K562 (cell line): Measurements from ENCODE around the gene CRABP2. TPM values are rescaled to one million over a fixed set of nuclear protein-coding genes. Genes with fewer than 3 reads are reported as not detected.

Experiments
- DNMT1 ChIP-seq: fragments of 450-650 bp; IDR thresholded peaks from 2 replicates; pipeline ENCODE4 v1.6.1; 2016; ENCODE audit warnings: antibody characterized with exemption, mild to moderate bottlenecking
- ESRRA ChIP-seq: fragments of 450-650 bp; IDR thresholded peaks from 2 replicates; pipeline ENCODE4 v1.6.1; 2014; ENCODE audit warnings: low read depth, mild to moderate bottlenecking, moderate library complexity, borderline replicate concordance
- ETV5 ChIP-seq: sonication (generic); formaldehyde crosslinking; IDR thresholded peaks from 2 replicates; pipeline ENCODE4 v1.4.0; 2020; ENCODE audit warnings: low read depth, mild to moderate bottlenecking, missing genetic modification reagents
- HMG20A ChIP-seq: fragments of 450-650 bp; formaldehyde crosslinking; conservative IDR thresholded peaks from 2 replicates; pipeline ENCODE4 v1.4.0; 2020; ENCODE audit warnings: mild to moderate bottlenecking, mixed read lengths
- IRF2 ChIP-seq: sonication (generic); formaldehyde crosslinking; IDR thresholded peaks from 2 replicates; pipeline ENCODE4 v1.8.1; 2022; ENCODE audit warnings: mild to moderate bottlenecking, missing genetic modification reagents
- KDM1A ChIP-seq, 2 experiments: fragments of 450-650 bp; IDR thresholded peaks; 2 replicates each; pipeline ENCODE4 v1.6.1; 2016; ENCODE audit warnings: mild to moderate bottlenecking in 2 of 2
- POLR2G ChIP-seq: fragments of 200-400 bp; formaldehyde crosslinking; IDR thresholded peaks from 2 replicates; pipeline ENCODE4 v1.6.1; 2017; ENCODE audit warnings: low read depth, mild to moderate bottlenecking, antibody characterized with exemption, low read length, moderate library complexity
- RB1 ChIP-seq: fragments of 450-650 bp; IDR thresholded peaks from 2 replicates; pipeline ENCODE4 v1.6.1; 2017; ENCODE audit warnings: low read depth, mild to moderate bottlenecking
- RBM17 ChIP-seq: fragments of 200-400 bp; formaldehyde crosslinking; IDR thresholded peaks from 2 replicates; pipeline ENCODE4 v1.6.1; 2017; ENCODE audit warnings: low read depth, mild to moderate bottlenecking, low read length, borderline replicate concordance
- STAT5B ChIP-seq: fragments of 250-450 bp; sonication (Bioruptor Pico); IDR thresholded peaks from 2 replicates; pipeline ENCODE4 v1.8.0; 2021; ENCODE audit warnings: mild to moderate bottlenecking, inconsistent platforms
- ZNF134 ChIP-seq: fragments of 250-450 bp; sonication (Bioruptor Pico); conservative IDR thresholded peaks from 2 replicates; pipeline ENCODE4 v1.4.0; 2020
- ZNF253 ChIP-seq: fragments of 250-450 bp; sonication (Bioruptor Pico); conservative IDR thresholded peaks from 2 replicates; pipeline ENCODE4 v1.6.1; 2021; ENCODE audit warnings: mild to moderate bottlenecking
- ZNF584 ChIP-seq: fragments of 200-800 bp; sonication (Bioruptor generic); IDR thresholded peaks from 2 replicates; pipeline ENCODE4 v1.6.1; 2016; ENCODE audit warnings: low read depth, mild to moderate bottlenecking, missing genetic modification characterization, missing compliant biosample characterization
- polyA plus RNA-seq, 8 experiments: library from polyadenylated mRNA; depleted of rRNA in 4 of 8; stranded (reverse) in 5 of 8; unstranded in 3 of 8; fragments of >200 nt; fragmentation: Nextera tagmentation in 2 of 8; fragmentation: Illumina TruSeq in 1 of 8; extraction: Ambion mirVana in 2 of 8; extraction: Trizol in 1 of 8; gene quantifications; 2 replicates each; pipeline versions ENCODE4 v1.2.1 to v1.2.3, GENCODE V29; 2011 to 2014; ENCODE audit warnings: inconsistent platforms in 1 of 8, missing spikeins in 1 of 8
- total RNA-seq, 7 experiments: library from RNA; depleted of rRNA in 6 of 7; stranded (reverse); fragments of >200 nt in 6 of 7; fragmentation: Illumina TruSeq in 2 of 7; extraction: Trizol in 2 of 7; gene quantifications; 2 replicates each; pipeline versions ENCODE4 v1.2.1 to v1.2.3, GENCODE V29; 2011 to 2021; ENCODE audit warnings: low replicate concordance in 1 of 7
- TF ChIP-seq, protein P1 (sequence below): fragments of 450-650 bp; IDR thresholded peaks from 2 replicates; pipeline ENCODE4 v1.6.1; 2016; ENCODE audit warnings: mild to moderate bottlenecking
- TF ChIP-seq, protein P2 (sequence below): fragments of 450-650 bp; IDR thresholded peaks from 2 replicates; pipeline ENCODE4 v1.6.1; 2014; ENCODE audit warnings: low read depth, mild to moderate bottlenecking, moderate library complexity, borderline replicate concordance
- TF ChIP-seq, protein P3 (sequence below): sonication (generic); formaldehyde crosslinking; IDR thresholded peaks from 2 replicates; pipeline ENCODE4 v1.8.0; 2022; ENCODE audit warnings: missing genetic modification reagents, mild to moderate bottlenecking, moderate library complexity, borderline replicate concordance
- TF ChIP-seq, protein P4 (sequence below): sonication (generic); formaldehyde crosslinking; IDR thresholded peaks from 2 replicates; pipeline ENCODE4 v1.8.0; 2023; ENCODE audit warnings: mild to moderate bottlenecking, missing genetic modification reagents
- TF ChIP-seq, protein P5 (sequence below): fragments of 450-650 bp; IDR thresholded peaks from 2 replicates; pipeline ENCODE4 v1.6.1; 2016; ENCODE audit warnings: low read depth, mild to moderate bottlenecking, moderate library complexity

Gene CRABP2
- total and polyA plus RNA-seq, 9 of the 15 experiments (the other 6 are each of a cell fraction or from before 2014, with no cell fraction given): 0.30 to 2.5 (median 0.82) TPM

DNA sequence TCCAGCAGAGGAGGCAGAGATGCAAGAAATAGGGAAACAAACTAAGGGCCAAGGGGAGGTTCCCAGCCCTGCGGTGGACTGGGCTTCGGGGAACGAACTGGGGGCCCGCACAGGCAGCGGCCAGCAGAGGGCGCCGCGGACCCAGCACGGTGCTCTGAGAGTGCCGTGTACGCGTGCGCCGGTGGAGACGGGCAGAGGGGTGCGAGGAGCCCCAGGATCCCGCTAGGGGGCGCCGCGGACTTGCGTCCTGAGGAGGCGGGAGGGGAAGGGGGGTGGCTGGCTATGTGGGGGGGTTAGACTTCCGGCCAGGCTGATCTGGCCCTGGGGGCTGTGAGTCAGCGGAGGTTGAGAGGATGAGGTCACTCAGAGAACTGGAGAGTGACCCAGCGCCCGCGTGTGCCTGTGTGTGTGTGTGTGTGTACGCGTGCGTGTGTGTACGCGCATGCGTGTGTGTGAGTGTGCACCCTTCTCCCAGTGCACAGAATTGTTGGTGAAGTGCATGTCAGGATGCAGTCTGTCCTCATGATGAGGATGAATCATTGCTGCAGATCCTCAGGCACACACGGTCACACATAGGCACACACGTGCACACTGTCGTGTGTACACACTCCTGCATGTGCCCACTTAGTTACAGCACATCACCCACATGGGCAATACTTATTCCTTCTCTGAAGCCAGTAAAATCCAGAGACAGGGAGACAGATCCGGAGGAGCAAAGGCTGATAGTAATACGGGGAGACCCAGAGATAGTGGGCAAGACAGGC, 45.2 kb downstream of the CRABP2 start (continued):
- TF ChIP-seq, protein P1, sequence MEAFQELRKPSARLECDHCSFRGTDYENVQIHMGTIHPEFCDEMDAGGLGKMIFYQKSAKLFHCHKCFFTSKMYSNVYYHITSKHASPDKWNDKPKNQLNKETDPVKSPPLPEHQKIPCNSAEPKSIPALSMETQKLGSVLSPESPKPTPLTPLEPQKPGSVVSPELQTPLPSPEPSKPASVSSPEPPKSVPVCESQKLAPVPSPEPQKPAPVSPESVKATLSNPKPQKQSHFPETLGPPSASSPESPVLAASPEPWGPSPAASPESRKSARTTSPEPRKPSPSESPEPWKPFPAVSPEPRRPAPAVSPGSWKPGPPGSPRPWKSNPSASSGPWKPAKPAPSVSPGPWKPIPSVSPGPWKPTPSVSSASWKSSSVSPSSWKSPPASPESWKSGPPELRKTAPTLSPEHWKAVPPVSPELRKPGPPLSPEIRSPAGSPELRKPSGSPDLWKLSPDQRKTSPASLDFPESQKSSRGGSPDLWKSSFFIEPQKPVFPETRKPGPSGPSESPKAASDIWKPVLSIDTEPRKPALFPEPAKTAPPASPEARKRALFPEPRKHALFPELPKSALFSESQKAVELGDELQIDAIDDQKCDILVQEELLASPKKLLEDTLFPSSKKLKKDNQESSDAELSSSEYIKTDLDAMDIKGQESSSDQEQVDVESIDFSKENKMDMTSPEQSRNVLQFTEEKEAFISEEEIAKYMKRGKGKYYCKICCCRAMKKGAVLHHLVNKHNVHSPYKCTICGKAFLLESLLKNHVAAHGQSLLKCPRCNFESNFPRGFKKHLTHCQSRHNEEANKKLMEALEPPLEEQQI: no peak
- TF ChIP-seq DNMT1 (no peak), ZNF584 (CRISPR knock-in tag) (peak; percentile 79; the same call in 1 of the 2 replicates), KDM1A (IDR thresholded peaks at IDR 0.05) (peak; percentile 64 to 100), ETV5 (CRISPR knock-in tag) (peak; percentile 99), IRF2 (no peak), POLR2G (peak; percentile 83), STAT5B (CRISPR knock-in tag) (no peak), ZNF253 (0 out of 2 replicates have a peak, but pooled peaks have one; percentile 5), RB1 (peak; percentile 96), ZNF134 (CRISPR knock-in tag) (no peak), HMG20A (no peak), ESRRA (peak; percentile 58; the same call in 1 of the 2 replicates), RBM17 (no peak)
- TF ChIP-seq, protein P2, sequence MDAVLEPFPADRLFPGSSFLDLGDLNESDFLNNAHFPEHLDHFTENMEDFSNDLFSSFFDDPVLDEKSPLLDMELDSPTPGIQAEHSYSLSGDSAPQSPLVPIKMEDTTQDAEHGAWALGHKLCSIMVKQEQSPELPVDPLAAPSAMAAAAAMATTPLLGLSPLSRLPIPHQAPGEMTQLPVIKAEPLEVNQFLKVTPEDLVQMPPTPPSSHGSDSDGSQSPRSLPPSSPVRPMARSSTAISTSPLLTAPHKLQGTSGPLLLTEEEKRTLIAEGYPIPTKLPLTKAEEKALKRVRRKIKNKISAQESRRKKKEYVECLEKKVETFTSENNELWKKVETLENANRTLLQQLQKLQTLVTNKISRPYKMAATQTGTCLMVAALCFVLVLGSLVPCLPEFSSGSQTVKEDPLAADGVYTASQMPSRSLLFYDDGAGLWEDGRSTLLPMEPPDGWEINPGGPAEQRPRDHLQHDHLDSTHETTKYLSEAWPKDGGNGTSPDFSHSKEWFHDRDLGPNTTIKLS: peak; percentile 67; the same call in 1 of the 2 replicates
- TF ChIP-seq, protein P3, sequence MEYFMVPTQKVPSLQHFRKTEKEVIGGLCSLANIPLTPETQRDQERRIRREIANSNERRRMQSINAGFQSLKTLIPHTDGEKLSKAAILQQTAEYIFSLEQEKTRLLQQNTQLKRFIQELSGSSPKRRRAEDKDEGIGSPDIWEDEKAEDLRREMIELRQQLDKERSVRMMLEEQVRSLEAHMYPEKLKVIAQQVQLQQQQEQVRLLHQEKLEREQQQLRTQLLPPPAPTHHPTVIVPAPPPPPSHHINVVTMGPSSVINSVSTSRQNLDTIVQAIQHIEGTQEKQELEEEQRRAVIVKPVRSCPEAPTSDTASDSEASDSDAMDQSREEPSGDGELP (CRISPR knock-in tag): peak; percentile 88
- TF ChIP-seq, protein P4, sequence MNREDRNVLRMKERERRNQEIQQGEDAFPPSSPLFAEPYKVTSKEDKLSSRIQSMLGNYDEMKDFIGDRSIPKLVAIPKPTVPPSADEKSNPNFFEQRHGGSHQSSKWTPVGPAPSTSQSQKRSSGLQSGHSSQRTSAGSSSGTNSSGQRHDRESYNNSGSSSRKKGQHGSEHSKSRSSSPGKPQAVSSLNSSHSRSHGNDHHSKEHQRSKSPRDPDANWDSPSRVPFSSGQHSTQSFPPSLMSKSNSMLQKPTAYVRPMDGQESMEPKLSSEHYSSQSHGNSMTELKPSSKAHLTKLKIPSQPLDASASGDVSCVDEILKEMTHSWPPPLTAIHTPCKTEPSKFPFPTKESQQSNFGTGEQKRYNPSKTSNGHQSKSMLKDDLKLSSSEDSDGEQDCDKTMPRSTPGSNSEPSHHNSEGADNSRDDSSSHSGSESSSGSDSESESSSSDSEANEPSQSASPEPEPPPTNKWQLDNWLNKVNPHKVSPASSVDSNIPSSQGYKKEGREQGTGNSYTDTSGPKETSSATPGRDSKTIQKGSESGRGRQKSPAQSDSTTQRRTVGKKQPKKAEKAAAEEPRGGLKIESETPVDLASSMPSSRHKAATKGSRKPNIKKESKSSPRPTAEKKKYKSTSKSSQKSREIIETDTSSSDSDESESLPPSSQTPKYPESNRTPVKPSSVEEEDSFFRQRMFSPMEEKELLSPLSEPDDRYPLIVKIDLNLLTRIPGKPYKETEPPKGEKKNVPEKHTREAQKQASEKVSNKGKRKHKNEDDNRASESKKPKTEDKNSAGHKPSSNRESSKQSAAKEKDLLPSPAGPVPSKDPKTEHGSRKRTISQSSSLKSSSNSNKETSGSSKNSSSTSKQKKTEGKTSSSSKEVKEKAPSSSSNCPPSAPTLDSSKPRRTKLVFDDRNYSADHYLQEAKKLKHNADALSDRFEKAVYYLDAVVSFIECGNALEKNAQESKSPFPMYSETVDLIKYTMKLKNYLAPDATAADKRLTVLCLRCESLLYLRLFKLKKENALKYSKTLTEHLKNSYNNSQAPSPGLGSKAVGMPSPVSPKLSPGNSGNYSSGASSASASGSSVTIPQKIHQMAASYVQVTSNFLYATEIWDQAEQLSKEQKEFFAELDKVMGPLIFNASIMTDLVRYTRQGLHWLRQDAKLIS: peak; percentile 99
- TF ChIP-seq, protein P5, sequence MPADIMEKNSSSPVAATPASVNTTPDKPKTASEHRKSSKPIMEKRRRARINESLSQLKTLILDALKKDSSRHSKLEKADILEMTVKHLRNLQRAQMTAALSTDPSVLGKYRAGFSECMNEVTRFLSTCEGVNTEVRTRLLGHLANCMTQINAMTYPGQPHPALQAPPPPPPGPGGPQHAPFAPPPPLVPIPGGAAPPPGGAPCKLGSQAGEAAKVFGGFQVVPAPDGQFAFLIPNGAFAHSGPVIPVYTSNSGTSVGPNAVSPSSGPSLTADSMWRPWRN: no peak; the same call in 1 of the 2 replicates
